DOHH2 (cell line): ENCODE results near the gene IFNA5.

Experiments used
- EZH2phosphoT487 ChIP-seq: fragments of 200-600 bp; sonication (generic); IDR thresholded peaks from 2 replicates; pipeline ENCODE4 v1.6.1; 2017; ENCODE audit warnings: borderline replicate concordance, mild to moderate bottlenecking, antibody characterized with exemption, low read length, moderate library complexity, mixed read lengths
- TF ChIP-seq, protein P1 (sequence below): fragments of 200-600 bp; sonication (generic); IDR thresholded peaks from one replicate; pipeline ENCODE4 v1.5.1; 2014; ENCODE audit warnings: antibody characterized with exemption, mild to moderate bottlenecking, low read depth, low read length; ENCODE audit not compliant: poor library complexity, severe bottlenecking

DNA sequence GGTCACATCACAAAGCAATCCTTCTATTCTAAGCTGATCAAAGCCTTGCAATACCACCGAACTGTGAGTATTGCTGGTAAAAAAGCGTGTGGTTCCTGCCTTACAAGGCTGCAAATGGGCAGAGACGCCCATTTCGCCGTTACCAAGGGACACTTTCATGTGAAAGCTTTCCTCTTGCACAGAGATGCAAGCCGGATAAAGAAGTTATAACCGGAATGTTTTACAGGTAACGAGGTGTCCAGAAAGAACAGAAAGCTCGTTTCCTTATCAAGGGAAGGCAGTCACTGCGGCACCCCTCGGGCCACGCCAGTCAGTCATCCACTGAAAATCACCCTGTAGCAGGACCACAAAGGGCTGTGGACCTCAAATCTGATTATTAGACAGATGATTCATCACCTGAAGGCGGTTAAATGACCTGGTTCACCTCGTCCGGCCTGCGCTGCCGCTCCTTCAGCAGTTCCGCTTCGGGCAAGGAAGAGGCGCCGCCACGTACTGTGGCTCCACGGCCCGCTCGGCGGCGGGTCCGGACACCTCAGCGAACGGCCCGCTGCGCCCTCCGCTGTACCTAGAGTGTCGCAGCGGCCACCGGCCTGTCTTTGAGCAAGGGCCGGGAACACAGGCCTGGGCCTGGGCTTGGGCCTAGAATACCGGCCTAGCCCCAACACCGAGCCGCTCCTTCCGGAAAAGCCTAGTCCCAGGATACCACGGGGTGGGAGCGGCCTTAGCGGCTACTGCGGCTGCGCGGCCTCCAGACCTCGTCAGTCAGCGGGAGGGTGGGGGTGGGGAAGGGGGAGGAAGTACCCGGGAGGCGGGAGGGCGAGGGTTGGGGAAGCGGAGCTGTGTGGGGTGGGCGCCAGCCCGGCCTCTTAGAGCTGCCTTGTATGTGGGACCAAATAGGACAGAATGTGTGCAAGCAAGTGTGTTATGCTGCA lies 29.9 kb upstream of the IFNA5 start, which contains the start of gene KLHL9:
- TF ChIP-seq, protein P1, sequence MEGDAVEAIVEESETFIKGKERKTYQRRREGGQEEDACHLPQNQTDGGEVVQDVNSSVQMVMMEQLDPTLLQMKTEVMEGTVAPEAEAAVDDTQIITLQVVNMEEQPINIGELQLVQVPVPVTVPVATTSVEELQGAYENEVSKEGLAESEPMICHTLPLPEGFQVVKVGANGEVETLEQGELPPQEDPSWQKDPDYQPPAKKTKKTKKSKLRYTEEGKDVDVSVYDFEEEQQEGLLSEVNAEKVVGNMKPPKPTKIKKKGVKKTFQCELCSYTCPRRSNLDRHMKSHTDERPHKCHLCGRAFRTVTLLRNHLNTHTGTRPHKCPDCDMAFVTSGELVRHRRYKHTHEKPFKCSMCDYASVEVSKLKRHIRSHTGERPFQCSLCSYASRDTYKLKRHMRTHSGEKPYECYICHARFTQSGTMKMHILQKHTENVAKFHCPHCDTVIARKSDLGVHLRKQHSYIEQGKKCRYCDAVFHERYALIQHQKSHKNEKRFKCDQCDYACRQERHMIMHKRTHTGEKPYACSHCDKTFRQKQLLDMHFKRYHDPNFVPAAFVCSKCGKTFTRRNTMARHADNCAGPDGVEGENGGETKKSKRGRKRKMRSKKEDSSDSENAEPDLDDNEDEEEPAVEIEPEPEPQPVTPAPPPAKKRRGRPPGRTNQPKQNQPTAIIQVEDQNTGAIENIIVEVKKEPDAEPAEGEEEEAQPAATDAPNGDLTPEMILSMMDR = no peak
- TF ChIP-seq EZH2phosphoT487 = no peak
